Measurements from ENCODE around the gene OOSP3. TPM values are rescaled to one million over a fixed set of nuclear protein-coding genes. Genes with fewer than 3 reads are reported as not detected.
"Not testable (repeated sequence)": the region's sequence is repeated elsewhere in the genome, so short reads cannot be mapped to it uniquely, and the experiment has no call there.

The OOSP3 gene
- total RNA-seq, 1 experiment from 2014 or later, result not detected

DNA sequence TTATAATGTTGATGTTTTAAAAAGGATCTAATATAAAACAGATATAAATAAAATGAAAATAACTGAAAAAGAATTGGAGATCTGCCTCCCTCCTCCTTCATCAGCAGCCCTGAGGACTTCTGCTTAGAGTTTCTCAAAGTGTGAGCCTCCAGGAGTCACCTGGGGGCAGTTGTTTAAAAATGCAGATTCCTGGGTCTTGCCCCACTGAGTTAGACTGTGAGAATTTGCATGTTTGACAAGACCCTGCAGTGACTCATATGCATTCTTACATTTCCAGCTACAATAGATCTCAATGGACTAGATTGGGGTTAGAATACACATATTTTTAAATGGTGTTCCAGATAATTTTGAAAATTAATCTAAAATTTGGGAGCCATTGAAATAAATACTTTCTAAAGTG lies 798 bp upstream of the OOSP3 start:
- H3K36me3 ChIP-seq (ENCODE audit: low read depth), result no peaks in the 10 kb centered on the region
- POLR2A ChIA-PET (ENCODE audit: unreplicated experiment), result no interaction called here
- H3K4me1 ChIP-seq (replicated peaks; ENCODE audit: insufficient read depth), result no peaks in the 10 kb centered on the region
- H3F3A ChIP-seq (ENCODE audit: insufficient read depth, low read depth), result no peaks in the 10 kb centered on the region
- BruUV-seq (replicated peaks), result no TSS peak
- no peak overlapping the region for H3K27ac ChIP-seq
- H4K20me1 ChIP-seq (ENCODE audit: insufficient read depth), result no peaks in the 10 kb centered on the region
- DNase-seq, result no peak
- no peak for TF ChIP-seq EZH2 (IDR thresholded peaks at IDR 0.05; ENCODE audit: low read depth)
- TF ChIP-seq, protein P1, sequence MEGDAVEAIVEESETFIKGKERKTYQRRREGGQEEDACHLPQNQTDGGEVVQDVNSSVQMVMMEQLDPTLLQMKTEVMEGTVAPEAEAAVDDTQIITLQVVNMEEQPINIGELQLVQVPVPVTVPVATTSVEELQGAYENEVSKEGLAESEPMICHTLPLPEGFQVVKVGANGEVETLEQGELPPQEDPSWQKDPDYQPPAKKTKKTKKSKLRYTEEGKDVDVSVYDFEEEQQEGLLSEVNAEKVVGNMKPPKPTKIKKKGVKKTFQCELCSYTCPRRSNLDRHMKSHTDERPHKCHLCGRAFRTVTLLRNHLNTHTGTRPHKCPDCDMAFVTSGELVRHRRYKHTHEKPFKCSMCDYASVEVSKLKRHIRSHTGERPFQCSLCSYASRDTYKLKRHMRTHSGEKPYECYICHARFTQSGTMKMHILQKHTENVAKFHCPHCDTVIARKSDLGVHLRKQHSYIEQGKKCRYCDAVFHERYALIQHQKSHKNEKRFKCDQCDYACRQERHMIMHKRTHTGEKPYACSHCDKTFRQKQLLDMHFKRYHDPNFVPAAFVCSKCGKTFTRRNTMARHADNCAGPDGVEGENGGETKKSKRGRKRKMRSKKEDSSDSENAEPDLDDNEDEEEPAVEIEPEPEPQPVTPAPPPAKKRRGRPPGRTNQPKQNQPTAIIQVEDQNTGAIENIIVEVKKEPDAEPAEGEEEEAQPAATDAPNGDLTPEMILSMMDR (conservative IDR thresholded peaks at IDR 0.05), result no peak
- H2AFZ ChIP-seq, result no peak overlapping the region
- no peaks in the 10 kb centered on the region for H3K9me2 ChIP-seq (ENCODE audit: insufficient read depth)
- H3K79me2 ChIP-seq (ENCODE audit: low read depth), result no peaks in the 10 kb centered on the region
- H3K4me2 ChIP-seq, result no peak overlapping the region
- no peaks in the 10 kb centered on the region for H3K27me3 ChIP-seq (ENCODE audit: insufficient read depth, low read depth)
- H3K4me3 ChIP-seq, result no peak overlapping the region
- intact Hi-C loops (cut with micrococcal nuclease; ENCODE audit: unreplicated experiment), result no loop called here
- H3K9me3 ChIP-seq (ENCODE audit: insufficient read depth, low read depth), result no peaks in the 10 kb centered on the region
- CTCF ChIA-PET, result no interaction called here

DNA sequence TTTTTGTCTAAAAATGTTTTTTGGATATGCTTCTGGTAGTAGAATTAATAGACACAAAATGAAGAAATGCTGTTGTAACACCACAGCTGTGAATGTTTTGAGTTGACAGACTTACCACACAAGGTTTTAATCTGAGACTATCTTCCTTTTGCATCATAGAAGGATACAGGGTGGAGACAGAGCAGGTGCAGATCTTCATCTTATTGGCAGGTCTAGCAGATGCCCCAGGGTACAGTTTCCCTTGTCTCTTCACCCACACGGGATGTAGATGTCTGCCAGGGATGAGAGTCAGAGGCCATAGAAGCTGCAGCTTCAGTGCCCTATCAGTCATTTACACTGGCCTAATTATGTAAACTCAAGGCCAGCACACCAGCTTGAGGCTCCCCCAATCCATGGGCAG lies 985 bp downstream of the OOSP3 start:
- TF ChIP-seq, protein P1 (conservative IDR thresholded peaks at IDR 0.05), result no peak
- TF ChIP-seq EZH2 (IDR thresholded peaks at IDR 0.05; ENCODE audit: low read depth), result no peak
- intact Hi-C loops (cut with micrococcal nuclease; ENCODE audit: unreplicated experiment), result no loop called here
- H3K9me2 ChIP-seq (ENCODE audit: insufficient read depth), result no peaks in the 10 kb centered on the region
- ChIA-PET CTCF (no interaction called here), POLR2A (ENCODE audit: unreplicated experiment) (no interaction called here)
- no peak overlapping the region for H3K4me3 ChIP-seq
- no peak overlapping the region for H3K4me2 ChIP-seq
- H3K9me3 ChIP-seq (ENCODE audit: insufficient read depth, low read depth), result no peaks in the 10 kb centered on the region
- DNase-seq, result no peak
- no TSS peak for BruUV-seq (replicated peaks)
- no peak overlapping the region for H2AFZ ChIP-seq
- H3K27ac ChIP-seq, result no peak overlapping the region
- H3K27me3 ChIP-seq (ENCODE audit: insufficient read depth, low read depth), result no peaks in the 10 kb centered on the region
- no peaks in the 10 kb centered on the region for H3K79me2 ChIP-seq (ENCODE audit: low read depth)
- no peaks in the 10 kb centered on the region for H4K20me1 ChIP-seq (ENCODE audit: insufficient read depth)
- no peaks in the 10 kb centered on the region for H3K36me3 ChIP-seq (ENCODE audit: low read depth)
- no peaks in the 10 kb centered on the region for H3K4me1 ChIP-seq (replicated peaks; ENCODE audit: insufficient read depth)
- no peaks in the 10 kb centered on the region for H3F3A ChIP-seq (ENCODE audit: insufficient read depth, low read depth)

DNA sequence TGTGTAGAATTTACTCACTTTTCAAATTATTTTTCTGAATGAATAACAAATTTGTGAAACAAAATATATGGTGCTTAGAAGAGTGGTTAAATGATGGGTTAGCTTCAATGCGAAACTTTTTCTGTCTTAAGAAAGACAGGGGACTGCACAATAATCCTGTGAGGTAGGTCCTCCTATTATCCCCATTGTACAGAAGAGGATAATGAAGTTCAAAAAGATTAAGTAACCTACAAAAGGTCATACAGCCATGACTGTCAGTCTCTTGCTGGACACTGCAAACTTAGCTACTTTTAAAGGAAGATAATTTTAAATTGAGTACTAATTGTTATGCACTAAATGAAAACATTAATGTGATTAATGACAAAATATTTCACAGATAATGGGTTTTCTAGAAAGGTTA lies 5.0 kb downstream of the OOSP3 start:
- ChIA-PET POLR2A (ENCODE audit: unreplicated experiment) (interaction anchor here (0.6 kb wide), 1 partner anchor 27 kb away, joined by 4 read pairs; no protein-coding TSS in a partner anchor), CTCF (no interaction called here)
- Histone ChIP-seq H3F3A (ENCODE audit: insufficient read depth, low read depth) (no peaks in the 10 kb centered on the region), H3K9me3 (ENCODE audit: insufficient read depth, low read depth) (0 out of 2 replicates have a peak, but pooled peaks cover 6% of the 10 kb centered on the region), H3K79me2 (ENCODE audit: low read depth) (no peaks in the 10 kb centered on the region), H3K36me3 (ENCODE audit: low read depth) (no peaks in the 10 kb centered on the region), H3K4me3 (no peak overlapping the region), H4K20me1 (ENCODE audit: insufficient read depth) (no peaks in the 10 kb centered on the region), H2AFZ (no peak overlapping the region), H3K27me3 (ENCODE audit: insufficient read depth, low read depth) (no peaks in the 10 kb centered on the region), H3K9me2 (ENCODE audit: insufficient read depth) (no peaks in the 10 kb centered on the region), H3K4me2 (no peak overlapping the region), H3K27ac (no peak overlapping the region), H3K4me1 (replicated peaks; ENCODE audit: insufficient read depth) (no peaks in the 10 kb centered on the region)
- no peak for DNase-seq
- BruUV-seq (replicated peaks), result no TSS peak
- TF ChIP-seq, protein P1 (conservative IDR thresholded peaks at IDR 0.05), result no peak
- TF ChIP-seq EZH2 (IDR thresholded peaks at IDR 0.05; ENCODE audit: low read depth), result no peak
- intact Hi-C loops (cut with micrococcal nuclease; ENCODE audit: unreplicated experiment), result no loop called here

DNA sequence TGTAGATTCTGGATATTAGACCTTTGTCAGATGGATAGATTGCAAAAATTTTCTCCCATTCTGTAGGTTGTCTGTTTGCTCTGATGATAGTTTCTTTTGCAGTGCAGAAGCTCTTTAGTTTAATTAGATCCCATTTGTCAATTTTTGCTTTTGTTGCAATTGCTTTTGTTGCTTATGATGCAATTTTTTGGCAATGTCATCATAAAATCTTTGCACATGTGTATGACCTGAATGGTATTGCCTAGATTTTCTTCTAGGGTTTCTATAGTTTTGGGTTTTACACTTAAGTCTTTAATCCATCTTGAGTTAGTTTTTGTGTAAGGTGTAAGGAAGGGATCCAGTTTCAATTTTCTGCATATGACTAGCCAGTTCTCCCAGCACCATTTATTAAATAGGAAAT lies 8.6 kb downstream of the OOSP3 start:
- intact Hi-C loops (cut with micrococcal nuclease; ENCODE audit: unreplicated experiment); CTCF ChIA-PET: not testable (repeated sequence)

More for the DNA sequence above, 8.6 kb downstream of the OOSP3 start:
- H2AFZ ChIP-seq; H3K79me2 ChIP-seq (ENCODE audit: low read depth); H3K36me3 ChIP-seq (ENCODE audit: low read depth); H3K9me3 ChIP-seq (ENCODE audit: insufficient read depth, low read depth); POLR2A ChIA-PET (ENCODE audit: unreplicated experiment); H3K4me1 ChIP-seq (replicated peaks; ENCODE audit: insufficient read depth); H3K4me3 ChIP-seq; H3K9me2 ChIP-seq (ENCODE audit: insufficient read depth); H4K20me1 ChIP-seq (ENCODE audit: insufficient read depth); H3K4me2 ChIP-seq; H3K27ac ChIP-seq; BruUV-seq (replicated peaks); H3K27me3 ChIP-seq (ENCODE audit: insufficient read depth, low read depth); H3F3A ChIP-seq (ENCODE audit: insufficient read depth, low read depth); DNase-seq: not testable (repeated sequence)

All from PC-9 (cell line).